Hepatic stellate cell (primary cell): ENCODE data around the gene AGMO.
A peak's percentile ranks its signal among the peaks of the same experiment; 100 is the strongest.
"Not testable (repeated sequence)": the region's sequence is repeated elsewhere in the genome, so short reads cannot be mapped to it uniquely, and the experiment has no call there.

Experiments used
- DNase-seq: peaks from one replicate; pipeline ENCODE4 v3.0.0; 2011; ENCODE audit warnings: low spot score

Gene AGMO

DNA sequence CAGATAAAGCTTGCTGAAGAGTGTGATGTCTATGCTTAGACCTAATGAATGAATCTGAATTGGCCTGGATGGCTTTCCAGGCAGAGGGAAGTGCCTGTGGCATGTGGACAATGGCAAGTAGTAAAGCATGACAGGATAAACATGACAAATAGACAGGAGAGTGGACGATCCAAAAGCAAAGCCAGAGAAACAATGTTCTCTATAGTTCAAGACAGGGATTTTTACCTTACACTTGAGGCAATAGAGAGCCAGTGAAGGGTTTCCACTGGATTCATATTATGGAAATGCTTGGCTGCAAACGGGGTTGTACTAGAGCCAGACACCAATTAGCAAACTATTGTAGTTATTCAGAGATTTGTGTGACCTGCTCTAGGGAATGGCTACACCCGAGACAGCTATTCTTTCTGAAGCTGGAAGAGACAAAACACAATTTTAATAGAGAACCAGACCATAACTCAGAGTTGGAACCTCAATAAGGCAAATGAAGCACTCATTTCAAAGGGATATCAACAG, 2.3 kb downstream of the AGMO start:
- no peak for DNase-seq

DNA sequence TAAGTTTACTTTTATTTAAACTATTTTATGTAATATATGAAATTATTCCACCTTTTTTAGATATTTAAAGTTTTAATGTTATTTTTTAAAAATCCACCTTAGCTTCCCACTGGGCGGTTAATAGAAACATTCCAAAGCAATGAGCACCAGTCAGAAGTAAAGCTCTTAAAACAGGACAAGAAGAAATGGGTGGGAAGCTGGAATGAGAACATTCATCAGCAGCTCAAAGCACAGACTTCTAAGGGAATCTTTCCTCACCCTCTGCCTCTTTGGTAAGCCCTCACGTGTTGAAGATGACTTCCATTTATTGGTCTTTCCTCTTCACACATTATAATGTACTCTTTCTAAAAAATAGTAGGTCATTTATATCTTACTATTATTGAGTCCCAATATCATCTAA, 3.1 kb downstream of the AGMO start:
- DNase-seq: peak; percentile 6

DNA sequence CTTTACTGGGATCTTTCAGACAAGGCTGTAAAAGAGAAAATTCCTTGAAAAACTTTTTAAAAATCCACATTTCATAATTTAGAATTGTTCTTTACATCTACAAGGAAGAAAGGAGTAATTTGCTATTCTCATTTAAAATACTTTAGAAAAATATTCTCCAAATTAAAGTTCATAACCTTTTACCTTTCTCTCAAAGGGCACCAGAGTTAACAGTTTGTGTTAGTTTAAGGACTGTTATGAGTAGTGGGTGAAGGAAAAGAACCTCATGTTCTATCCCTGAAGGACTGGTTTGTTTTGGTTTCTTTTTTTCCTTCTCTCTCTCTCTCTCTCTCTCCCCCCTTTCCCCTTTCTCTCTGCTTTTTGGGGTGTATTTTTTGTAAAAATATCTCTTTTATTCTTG, 4.1 kb downstream of the AGMO start:
- DNase-seq: no peak

DNA sequence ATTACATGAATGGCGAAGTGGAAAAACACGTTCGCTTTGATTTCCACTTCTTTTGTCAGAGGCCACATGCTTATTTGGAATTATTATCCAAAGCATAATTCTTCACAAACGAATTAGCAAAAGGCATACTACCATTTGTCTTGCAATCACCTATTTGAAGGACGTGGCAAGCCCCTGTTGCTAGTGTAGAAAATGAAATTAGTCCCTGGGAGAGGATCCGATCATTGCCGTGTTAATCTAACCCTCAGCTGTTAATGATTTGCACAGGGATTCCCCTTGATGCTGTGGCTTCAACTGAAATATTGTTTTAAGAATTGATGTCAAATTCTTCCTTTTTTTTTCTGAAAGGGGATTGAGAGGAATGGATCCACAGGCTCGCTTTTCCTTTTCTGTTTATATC, 4.6 kb downstream of the AGMO start:
- DNase-seq: no peak

DNA sequence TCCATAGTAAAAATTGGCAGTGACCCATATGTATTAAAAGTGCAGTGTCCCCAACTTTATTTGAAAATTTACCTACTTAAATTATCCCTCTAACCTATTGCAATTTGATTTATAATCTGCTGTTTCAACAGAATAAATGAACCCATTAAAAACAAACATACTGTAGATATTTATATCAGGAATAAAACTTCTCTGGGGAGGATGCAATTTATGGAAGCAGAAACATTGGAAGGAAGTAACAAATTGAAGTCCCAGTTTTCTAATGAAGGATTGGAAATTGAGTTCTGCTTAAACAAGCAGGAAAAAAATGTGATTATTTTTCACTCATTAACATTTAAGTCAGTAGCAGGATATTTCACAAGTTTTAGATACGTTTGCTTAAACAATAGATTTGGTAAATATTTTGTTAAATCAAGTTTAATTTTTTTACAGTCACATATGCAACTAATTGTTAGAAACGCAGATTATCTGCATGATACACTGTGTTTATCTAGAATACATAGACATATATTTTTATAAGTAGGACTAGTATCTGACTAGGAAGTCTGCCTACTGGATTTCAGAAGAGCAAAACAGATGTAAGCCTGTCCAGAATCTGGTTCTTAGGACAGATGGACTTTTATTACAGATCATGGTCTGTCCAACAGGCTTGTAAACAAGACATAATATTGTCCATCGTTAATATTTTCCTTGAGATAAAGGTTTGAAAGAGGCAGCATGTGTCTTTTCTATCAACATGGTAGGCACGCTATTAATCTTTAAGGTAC, 5.3 kb downstream of the AGMO start:
- DNase-seq: no peak

DNA sequence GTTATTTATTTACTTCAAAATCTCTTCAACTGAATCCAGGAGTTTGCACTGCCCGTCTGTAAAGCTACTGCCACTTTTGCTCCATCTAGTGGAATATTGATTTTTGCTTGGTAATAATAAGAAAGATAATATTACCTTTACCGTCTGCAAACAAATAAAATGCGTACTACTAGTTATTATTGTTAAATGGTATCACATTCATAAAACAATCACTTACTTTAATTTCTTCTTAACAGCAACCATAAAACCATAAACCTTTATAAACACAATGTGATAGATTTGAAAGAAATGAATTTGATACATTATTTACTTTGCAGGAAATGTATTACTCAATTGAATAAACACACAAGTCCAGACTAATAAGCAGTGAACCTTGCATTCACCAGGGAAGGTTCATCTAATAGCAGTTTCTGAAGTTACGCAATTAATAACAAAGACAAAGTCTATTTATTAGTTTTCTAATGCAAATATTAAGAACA, 6.4 kb downstream of the AGMO start:
- DNase-seq: peak; percentile 3

DNA sequence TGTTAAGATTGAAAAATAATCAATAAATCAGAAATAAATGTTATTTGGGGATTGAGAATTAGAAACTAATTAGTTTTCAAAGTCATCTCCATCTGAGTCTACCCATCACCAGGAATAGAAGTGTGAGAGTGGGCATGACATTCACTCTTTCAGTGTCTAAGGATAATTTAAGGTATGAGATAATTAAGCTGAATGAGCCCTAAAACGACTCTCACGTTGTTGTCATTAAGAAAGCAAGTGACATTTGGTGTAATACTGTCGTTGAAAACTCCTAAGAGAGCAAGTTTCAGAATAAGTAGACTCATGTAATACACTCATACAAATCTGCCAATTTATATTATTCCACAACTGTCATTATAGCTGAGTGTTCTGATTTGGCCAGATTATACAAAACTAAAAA, 7.1 kb downstream of the AGMO start:
- no peak for DNase-seq

DNA sequence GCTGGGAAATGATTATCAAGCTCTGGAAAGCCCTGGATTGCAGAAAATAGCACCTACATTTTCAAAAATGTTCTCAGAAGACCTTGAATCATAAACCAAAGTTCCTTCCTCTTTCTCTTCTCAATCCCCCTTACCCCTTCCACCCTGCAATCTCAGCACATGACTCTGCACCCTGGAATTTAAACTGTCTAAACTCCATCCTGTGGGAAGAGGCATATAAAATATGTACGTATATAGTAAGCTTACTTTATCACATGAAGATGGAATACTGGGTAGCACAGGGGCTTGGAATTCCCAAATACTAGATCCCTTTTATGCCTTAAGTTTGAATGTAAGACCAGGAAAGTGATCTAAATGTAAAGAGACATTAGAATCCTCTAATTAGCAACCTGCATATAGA, 7.7 kb downstream of the AGMO start:
- DNase-seq: peak; percentile 21

DNA sequence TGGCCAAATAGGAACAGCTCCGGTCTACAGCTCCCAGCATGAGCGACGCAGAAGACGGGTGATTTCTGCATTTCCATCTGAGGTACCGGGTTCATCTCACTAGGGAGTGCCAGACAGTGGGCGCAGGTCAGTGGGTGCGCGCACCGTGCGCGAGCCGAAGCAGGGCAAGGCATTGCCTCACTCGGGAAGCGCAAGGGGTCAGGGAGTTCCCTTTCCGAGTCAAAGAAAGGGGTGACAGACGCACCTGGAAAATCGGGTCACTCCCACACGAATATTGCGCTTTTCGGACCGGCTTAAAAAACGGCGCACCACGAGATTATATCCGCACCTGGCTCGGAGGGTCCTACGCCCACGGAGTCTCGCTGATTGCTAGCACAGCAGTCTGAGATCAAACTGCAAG, 14.5 kb downstream of the AGMO start:
- not testable (repeated sequence) for DNase-seq

DNA sequence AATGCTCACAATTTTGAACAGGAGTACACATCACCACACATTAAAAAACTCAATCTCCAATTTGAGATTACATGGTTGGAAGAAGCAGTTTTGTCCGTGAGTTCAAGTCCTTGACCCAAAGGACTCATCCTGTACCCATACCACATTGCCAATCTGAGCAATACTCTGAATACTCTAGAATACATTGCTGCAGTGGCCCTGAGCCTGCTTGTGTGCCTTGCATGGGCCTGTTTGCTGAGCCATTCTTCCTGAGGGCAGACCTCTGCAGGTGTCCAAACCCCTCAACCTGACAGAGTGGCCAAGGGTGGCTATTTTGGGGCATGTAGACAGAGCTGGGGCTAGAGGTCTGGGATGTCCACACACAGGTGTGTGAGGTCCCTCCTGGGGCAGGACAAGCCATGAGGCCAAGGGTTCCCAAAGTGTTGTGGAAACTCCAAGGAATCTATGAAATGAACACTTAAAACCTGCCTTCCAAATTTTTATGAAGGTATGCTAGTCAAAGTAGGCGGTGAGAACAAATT, 15.5 kb downstream of the AGMO start:
- DNase-seq: no peak

DNA sequence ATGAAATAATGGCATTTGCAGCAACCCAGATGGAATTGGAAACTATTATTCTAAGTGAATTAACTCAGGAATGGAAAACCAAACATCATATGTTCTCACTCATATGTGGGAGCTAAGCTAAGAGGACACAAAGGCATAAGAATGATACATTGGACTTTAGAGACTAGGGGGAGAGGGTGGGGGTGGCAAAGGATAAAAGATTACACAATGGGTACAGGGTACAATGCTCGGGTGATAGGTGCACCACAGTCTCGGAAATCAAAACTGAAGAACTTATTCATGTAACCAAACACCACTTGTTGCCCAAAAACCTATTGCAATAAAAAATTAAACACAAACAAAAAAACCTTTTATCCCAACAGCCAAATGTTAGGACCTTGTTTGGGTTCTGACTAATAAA, 17.8 kb downstream of the AGMO start:
- no peak for DNase-seq

DNA sequence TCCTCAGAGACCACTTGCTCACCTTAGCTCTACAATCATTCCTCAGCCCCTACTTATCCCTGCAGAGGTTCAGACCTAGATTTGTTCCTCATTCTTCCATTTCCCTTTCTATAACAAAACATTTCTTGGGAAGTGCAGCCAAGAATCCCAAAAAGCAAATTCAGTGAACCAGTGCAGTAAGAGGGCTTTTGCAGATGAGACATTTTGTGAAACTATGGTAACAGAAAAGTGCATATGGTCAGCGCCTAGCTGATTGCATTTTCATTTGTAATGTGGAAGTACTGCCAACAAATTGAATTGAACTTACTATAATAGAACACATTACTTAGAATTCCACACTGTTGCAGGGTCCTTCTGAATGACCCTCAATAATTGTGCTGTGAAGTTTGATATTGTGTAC, 18.6 kb downstream of the AGMO start:
- no peak for DNase-seq

DNA sequence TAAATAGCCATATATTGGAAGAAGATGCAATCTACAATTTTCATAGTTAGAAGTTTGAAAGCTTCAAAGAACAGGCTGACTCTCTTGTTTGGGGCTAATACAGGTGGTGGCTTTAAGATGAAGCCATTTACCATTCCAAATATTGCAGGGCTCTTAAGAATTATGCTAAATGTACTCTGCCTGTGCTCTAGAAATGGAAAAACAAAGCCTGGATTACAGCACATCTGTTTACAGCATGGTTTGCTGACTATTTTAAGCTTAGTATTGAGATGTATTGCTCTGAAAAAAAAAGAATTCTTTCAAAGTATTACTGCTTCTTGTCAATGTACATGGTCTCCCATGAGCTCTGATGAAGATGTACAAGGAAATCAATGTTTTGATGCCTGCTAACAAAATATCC, 34.2 kb downstream of the AGMO start:
- no peak for DNase-seq

DNA sequence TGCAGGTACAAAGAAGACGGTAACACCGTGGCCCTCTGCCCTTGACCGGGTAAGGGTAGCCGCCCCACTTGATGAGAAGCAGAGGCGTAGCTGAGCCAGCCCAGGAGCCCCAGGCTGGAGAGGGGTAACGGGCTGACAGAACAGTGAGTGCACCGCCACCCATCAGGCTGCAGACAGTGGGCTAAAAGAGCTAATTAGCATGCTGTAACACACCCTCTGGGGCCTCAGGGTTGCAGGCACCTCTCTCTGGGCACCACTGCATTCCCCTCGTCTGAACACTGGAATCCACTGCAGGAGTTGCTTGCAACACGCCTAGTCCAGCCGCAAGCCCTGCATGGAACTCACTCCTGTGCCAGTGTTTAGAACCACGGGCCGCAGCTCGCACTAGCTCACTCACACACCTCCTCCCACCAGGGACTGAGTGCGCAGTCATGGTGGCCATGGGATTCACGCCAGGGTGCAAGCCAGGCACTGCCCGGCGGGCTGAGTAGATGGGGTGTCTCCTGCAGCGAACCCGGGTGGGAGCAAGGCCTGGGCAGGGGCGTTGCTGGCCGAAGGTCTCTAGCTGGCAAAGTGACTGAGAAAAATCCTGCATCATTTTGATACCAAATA, 36.1 kb downstream of the AGMO start:
- DNase-seq: no peak

DNA sequence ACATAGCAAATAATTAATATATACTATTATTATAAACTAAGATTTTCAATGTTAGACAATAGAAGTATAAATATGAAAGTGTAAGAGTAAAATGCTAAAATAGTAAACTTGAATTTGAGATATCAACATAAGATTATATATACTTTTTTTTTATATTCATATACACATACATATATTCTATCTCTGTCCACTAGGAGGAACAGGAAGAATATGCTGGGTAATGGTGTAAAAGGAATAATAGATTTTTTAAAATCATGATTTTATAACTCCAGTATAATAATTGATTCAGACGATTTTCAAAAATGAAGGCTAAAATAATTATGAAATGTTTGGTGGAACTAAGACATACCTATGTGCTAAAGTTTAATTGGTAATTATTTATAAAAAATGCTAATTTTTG, 37.7 kb downstream of the AGMO start:
- no peak for DNase-seq

DNA sequence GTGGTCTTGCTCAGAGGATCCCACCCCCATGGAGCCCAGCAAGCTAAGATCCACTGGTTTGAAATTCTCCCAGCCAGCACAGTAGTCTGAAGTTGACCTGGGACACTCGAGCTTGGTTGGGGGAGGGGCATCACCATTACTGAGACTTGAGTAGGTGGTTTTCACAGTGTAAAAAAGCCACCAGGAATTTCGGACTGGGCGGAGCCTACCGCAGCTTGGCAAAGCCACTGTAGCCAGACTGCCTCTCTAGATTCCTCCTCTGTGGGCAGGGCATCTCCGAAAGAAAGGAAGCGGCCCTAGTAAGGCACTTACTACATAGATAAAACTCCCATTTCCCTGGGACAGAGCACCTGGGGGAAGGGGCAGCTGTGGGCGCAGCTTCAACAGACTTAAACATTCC, 44.0 kb downstream of the AGMO start:
- not testable (repeated sequence) for DNase-seq

DNA sequence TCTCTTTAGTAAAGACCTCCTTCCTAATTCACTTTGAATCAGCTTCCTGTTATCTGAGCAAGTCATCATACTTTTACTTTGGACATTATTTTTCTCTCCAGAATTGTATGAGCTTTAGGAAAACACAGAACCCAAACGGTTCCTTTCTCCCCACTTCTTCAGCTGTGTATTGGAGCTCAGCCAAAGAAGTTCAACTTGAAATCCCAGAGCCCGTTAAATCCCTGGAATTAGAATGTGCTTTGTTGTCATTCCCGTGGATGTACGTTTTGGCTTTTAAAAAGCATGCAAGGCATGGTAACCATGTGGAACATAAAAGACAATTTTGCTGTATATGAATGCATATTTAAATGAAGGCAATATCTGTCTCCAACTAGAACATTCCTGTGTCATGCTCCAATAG, 46.6 kb downstream of the AGMO start:
- DNase-seq: no peak

DNA sequence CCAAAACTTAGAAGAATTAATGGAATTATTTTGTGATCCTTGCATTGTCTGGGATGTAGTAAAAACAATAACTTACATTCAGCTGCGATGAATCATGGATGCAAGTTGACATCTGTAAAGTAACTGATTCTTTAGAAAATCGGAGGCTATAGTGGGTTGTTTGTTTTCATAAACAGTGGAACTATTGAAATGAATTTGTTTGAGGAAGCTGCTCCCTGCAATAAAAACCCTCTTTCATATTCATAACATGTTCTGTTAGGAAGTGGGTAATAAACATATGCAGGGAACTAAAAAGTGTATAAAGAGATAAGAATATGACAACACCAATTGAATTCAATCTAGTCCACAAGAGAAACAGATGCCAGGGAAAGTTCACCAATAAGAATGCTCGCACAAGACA, 53.6 kb downstream of the AGMO start:
- DNase-seq: no peak

DNA sequence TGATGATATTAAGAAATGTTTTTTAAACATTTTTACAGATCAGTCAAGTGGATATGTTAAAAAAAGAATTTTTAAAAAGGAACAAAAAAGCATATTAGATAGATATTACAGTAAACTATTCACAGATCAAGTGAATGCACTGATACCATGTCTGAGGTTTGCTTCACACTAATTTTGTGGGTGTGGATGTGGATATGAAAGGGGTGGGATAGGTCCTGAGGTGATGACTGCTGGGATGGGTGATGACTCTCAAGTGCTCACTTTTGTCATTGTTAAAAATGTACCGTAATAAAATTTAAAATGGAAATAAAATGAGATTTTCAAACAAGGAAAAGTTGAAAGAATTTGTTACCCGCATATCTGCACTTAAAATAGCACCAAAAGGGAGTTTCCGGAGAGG, 54.1 kb downstream of the AGMO start:
- no peak for DNase-seq

DNA sequence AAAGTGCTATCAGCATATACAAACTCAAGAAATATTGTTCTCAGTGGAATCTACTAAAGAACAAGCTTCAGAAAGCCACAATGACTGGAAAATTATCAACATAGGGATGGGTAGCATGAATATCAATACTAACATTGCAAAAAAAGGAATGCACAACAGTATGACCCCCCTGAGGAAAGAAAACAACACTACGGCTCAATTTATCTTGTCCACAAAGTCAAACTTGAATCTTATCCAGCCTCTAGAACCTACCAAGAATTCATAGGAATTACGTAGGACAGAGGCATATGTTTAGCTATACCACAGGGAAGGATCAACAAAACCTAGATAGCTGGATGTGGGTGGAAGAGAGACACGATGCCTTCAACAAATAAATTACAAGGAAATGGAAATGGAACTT, 54.6 kb downstream of the AGMO start:
- DNase-seq: no peak

DNA sequence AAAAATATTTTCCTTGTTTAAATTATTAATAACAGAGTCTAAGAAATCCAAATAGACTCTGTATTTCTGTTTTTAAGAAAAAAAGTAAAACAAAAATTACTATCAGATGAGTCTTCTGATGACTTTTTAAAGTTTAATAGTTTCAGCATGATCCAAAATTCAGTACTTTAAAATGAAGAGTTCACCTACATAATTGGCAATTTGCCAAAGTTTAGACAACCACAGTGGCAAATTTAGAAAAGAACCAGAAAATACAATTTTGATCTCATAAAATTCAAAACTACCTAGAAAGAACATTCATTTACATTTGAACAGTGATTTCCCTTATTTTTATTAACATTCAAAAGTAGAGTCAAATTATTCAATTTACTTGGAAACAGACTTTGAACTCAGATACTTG, 56.1 kb downstream of the AGMO start:
- no peak for DNase-seq

DNA sequence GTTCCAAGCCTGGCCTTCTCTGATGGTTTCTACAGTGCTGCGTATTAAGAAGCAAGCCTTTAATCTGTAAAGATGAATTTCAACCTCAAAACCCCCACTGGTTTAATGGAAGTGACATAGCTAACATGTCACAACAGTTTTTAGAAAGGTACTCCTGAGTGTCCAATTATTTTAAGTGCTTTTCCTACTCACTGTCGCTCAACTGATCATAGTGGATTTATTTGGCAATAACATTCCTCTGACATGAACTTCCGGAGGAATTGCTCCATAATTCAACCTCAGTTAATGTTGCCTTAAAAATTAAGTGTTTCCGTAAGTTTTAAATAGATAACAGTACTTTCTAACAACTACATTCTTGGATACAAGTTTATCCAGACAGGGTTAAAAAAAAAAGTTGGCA, 57.5 kb downstream of the AGMO start:
- no peak for DNase-seq

DNA sequence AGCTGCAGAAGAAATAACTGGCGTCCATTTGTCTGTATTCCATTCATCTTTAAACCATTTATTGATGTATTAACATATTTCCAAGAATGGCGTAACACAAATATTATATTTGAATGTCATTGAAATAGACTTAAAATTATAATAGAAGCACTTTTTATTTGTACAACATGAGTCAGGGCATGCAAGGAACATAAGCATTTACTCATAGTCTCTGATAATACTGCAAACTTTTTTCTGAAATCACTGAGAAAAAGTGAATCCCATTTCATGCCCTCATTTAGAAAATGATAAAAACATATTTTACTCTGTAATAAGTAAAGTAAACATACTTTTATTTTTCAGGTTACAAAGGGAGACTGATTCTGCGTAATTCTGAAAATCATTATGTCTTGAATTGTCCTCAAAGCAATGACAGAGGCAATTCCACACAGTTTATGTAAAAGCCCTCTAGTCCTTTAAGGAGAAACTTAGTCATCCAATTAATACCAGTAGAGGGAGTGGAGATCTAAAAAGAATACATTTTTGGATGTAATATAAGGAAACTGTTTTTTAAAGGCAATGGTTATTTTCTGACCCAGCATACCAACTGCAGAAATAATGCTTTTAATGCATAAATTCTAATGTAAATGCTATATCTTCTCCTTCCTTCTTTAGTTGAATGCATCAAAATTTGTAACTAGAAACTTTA, 58.1 kb downstream of the AGMO start:
- DNase-seq: no peak
